Measurements from ENCODE around the gene PHLPP1. TPM values are rescaled to one million over a fixed set of nuclear protein-coding genes. Genes with fewer than 3 reads are reported as not detected.
A peak's percentile ranks its signal among the peaks of the same experiment; 100 is the strongest.

The PHLPP1 gene
- total and polyA plus RNA-seq, 8 donors: 2.9 to 14.7 (median 8.3) TPM

DNA sequence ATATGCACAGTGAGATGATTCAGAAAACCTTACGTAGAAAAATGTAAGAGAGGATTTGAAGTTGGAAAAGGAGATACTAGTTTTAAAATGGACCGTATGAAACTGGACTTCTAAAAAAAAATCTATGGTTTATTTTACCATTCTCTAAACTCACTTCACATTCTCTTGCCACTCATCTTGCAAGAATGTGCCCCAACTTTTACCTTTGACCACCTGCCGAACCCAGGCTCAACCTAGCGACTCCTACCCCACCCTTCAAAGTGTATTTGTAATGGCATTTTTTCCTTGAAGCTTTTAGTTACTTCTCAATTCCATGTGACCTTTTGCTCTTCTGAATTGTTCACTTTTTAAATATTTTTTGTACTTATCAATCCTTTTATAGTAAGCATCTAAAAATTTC lies 160.8 kb downstream of the PHLPP1 start:
- H3K36me3 ChIP-seq: no peaks in the 10 kb centered on the region
- intact Hi-C loops (cut with DNase I): no loop called here
- peaks cover under 1 to 5% (median 1%) of the 10 kb centered on the region in 3 donors for H3K4me1 ChIP-seq
- FAIRE-seq (no peak), DNase-seq (no peak), ATAC-seq (no peak)
- H3K27me3 ChIP-seq: no peaks in the 10 kb centered on the region
- no peak overlapping the region for H3K4me3 ChIP-seq
- 95 to 98% methylated on average over 4 of the region's 4 CpGs for WGBS, 2 donors
- TF ChIP-seq, protein P1, sequence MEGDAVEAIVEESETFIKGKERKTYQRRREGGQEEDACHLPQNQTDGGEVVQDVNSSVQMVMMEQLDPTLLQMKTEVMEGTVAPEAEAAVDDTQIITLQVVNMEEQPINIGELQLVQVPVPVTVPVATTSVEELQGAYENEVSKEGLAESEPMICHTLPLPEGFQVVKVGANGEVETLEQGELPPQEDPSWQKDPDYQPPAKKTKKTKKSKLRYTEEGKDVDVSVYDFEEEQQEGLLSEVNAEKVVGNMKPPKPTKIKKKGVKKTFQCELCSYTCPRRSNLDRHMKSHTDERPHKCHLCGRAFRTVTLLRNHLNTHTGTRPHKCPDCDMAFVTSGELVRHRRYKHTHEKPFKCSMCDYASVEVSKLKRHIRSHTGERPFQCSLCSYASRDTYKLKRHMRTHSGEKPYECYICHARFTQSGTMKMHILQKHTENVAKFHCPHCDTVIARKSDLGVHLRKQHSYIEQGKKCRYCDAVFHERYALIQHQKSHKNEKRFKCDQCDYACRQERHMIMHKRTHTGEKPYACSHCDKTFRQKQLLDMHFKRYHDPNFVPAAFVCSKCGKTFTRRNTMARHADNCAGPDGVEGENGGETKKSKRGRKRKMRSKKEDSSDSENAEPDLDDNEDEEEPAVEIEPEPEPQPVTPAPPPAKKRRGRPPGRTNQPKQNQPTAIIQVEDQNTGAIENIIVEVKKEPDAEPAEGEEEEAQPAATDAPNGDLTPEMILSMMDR (IDR thresholded peaks at IDR 0.05): no peak
- no peak overlapping the region for H3K27ac ChIP-seq
- no peaks in the 10 kb centered on the region for H3K9me3 ChIP-seq

DNA sequence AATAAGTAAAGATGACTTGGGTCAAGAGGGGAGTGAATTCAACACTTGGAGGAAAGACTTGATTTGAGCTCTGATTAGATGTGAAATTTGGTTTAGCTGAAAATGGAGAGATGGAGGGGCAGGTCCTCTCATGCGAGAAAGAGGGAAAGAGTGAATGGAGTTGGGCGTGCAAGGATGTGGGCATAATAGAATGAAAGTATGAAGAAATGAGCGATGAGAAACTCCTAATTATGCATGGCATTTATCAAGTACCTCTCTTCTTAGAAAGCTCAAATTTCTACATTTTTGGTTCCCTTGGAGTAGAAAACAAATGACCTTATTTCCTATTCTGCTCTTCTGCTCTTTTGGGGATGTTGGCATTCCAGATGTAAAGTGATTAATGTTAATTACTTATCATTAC lies 161.5 kb downstream of the PHLPP1 start:
- no peak for FAIRE-seq
- intact Hi-C loops (cut with DNase I): no loop called here
- no peaks in the 10 kb centered on the region for H3K27me3 ChIP-seq
- H3K4me3 ChIP-seq: no peak overlapping the region
- H3K36me3 ChIP-seq: no peaks in the 10 kb centered on the region
- H3K27ac ChIP-seq: no peak overlapping the region
- H3K4me1 ChIP-seq: peaks cover 0 to 7% (median 5%) of the 10 kb centered on the region in 3 donors
- 95% methylated on average over 3 of the region's 3 CpGs for WGBS, 2 donors
- TF ChIP-seq, protein P1 (IDR thresholded peaks at IDR 0.05): no peak
- no peak for ATAC-seq
- H3K9me3 ChIP-seq: no peaks in the 10 kb centered on the region
- DNase-seq: no peak

DNA sequence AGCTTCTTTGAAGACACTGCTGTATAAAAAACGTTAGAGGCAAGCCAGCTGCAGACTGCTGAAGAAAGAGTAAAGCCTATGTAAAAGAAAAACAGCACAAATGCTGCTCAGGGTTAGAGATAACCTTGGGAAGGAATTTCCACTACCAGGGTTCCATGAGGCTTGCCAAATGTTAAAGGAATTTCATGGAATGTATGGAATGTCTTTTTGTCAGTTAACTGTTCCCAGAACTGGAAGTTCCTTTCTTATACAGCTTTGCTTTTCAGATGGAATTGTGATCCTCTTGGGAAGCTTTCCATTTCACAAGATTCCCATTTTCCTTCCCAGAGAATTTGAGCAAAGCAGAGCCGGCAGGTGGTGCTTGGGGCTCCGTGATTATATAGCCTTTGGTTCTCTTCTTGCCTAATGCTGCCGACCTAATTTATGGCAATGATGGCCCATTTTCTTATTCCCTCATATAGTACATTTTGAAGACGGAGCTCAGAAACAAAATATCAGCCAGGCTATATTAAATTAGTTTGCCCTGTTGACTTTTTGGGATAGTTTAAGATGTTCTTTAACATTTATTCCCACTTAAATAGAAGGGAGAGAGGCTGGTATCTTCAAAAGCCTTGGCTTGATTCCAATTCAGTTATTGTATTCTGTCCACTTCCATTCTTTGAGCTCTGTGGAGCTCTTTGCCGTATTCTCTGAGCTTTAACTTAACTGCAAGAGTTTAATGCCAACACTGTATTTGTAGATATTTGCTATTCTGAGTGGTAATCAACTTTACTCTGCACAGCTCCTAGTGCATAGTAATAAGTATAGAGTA lies 162.3 kb downstream of the PHLPP1 start:
- Histone ChIP-seq H3K36me3 (no peaks in the 10 kb centered on the region), H3K27me3 (no peaks in the 10 kb centered on the region), H3K4me1 (peaks cover 0 to 7% (median 5%) of the 10 kb centered on the region in 3 donors), H3K4me3 (no peak overlapping the region), H3K27ac (no peak overlapping the region), H3K9me3 (no peaks in the 10 kb centered on the region)
- TF ChIP-seq, protein P1 (IDR thresholded peaks at IDR 0.05): no peak
- WGBS, 2 donors: 58 to 60% methylated on average over 6 of the region's 6 CpGs
- DNase-seq (no peak), FAIRE-seq (no peak), ATAC-seq (peak in 2 of 4 donors; percentile 16 to 24)
- intact Hi-C loops (cut with DNase I): no loop called here

DNA sequence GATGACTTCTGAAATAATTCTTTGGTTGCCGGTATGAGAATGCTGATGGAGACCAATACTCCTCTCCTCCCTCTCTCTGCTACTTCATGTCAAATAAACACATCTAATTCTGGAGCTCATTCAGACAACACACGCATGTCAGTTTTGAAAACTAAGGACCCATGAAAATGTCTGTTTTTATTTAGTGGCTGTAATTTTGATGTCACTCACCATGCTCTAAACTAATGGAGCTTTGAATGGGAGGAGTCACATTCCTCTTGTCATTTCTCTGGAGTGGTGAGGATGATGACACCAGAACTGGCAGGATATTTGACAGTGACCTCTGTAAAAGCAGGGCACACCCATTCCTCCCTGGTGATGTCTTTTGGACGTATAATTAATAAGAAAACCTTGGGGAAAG lies 163.0 kb downstream of the PHLPP1 start:
- ATAC-seq (no peak), DNase-seq (no peak), FAIRE-seq (no peak)
- intact Hi-C loops (cut with DNase I): no loop called here
- peaks cover 0 to 7% (median 5%) of the 10 kb centered on the region in 3 donors for H3K4me1 ChIP-seq
- H3K4me3 ChIP-seq: no peak overlapping the region
- H3K9me3 ChIP-seq: no peaks in the 10 kb centered on the region
- WGBS, 2 donors: 90 to 93% methylated on average over 3 of the region's 3 CpGs
- no peak overlapping the region for H3K27ac ChIP-seq
- TF ChIP-seq, protein P1 (IDR thresholded peaks at IDR 0.05): no peak
- H3K36me3 ChIP-seq: no peaks in the 10 kb centered on the region
- no peaks in the 10 kb centered on the region for H3K27me3 ChIP-seq

DNA sequence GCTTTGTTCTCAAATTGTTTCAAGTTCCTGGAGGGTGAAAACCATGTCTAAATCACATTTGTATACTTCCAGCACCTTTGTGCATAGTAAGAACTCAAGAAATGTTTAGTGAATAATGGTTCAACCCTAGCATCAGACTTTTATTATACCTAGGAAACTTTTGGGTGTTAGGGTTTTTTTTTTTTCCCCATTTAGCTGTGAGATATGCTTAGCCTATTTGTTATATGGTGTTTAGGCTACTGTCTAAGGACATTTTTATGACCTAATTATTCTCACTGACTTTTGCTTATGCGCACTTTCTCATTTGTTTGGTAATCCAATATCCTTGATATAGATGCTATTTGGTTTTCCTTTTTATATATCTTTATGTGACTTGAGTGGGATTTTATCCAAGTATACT lies 164.7 kb downstream of the PHLPP1 start:
- ATAC-seq (no peak), DNase-seq (no peak), FAIRE-seq (no peak)
- H3K4me3 ChIP-seq: no peak overlapping the region
- H3K27me3 ChIP-seq: no peaks in the 10 kb centered on the region
- intact Hi-C loops (cut with DNase I): no loop called here
- TF ChIP-seq, protein P1 (IDR thresholded peaks at IDR 0.05): no peak
- no peak overlapping the region for H3K27ac ChIP-seq
- WGBS, 2 donors: 97 to 98% methylated on average over 1 of the region's 1 CpG
- H3K9me3 ChIP-seq: no peaks in the 10 kb centered on the region
- peaks cover 0 to 7% (median 5%) of the 10 kb centered on the region in 3 donors for H3K4me1 ChIP-seq
- no peaks in the 10 kb centered on the region for H3K36me3 ChIP-seq
